ENCODE data around the gene OR4D2. TPM values are rescaled to one million over a fixed set of nuclear protein-coding genes. Genes with fewer than 3 reads are reported as not detected.
A peak's percentile ranks its signal among the peaks of the same experiment; 100 is the strongest.

Gene OR4D2
- total and polyA plus RNA-seq, 8 donors = not detected

DNA sequence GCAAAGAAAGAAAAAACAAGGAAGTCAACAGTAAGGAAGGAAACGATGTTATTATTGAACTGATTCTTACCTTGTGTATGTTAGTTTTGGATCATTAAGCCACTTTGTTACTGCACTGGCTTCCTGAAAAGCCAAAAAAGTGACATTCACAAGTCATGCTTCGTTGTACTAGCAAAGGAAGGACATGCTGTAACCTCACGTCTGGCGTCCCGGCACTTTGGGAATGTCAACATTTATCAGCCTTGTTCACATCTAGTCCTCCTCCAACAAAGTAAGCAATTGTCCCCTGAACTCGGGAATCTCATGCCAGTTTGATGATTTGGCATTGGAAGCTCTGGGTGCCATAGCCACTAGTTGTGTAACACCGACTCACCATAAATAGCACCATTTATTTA, 53.0 kb downstream of the OR4D2 start:
- H3K9me3 ChIP-seq = no peaks in the 10 kb centered on the region
- 31 to 35% methylated on average over 7 of the region's 7 CpGs for WGBS, 2 donors
- ATAC-seq = peak in 3 of 4 donors; percentile 2 to 5 (median 2)
- H3K4me1 ChIP-seq = peaks cover 0 to 6% (median 5%) of the 10 kb centered on the region in 3 donors
- intact Hi-C loops (cut with DNase I) = no loop called here
- peak overlapping the region in 3 of 4 donors; percentile 29 to 77 (median 69) for H3K27ac ChIP-seq
- no peak for FAIRE-seq
- peak overlapping the region; percentile 57 to 80 (median 64) for H3K4me3 ChIP-seq
- H3K27me3 ChIP-seq = no peaks in the 10 kb centered on the region
- DNase-seq = no peak
- TF ChIP-seq, protein P1, sequence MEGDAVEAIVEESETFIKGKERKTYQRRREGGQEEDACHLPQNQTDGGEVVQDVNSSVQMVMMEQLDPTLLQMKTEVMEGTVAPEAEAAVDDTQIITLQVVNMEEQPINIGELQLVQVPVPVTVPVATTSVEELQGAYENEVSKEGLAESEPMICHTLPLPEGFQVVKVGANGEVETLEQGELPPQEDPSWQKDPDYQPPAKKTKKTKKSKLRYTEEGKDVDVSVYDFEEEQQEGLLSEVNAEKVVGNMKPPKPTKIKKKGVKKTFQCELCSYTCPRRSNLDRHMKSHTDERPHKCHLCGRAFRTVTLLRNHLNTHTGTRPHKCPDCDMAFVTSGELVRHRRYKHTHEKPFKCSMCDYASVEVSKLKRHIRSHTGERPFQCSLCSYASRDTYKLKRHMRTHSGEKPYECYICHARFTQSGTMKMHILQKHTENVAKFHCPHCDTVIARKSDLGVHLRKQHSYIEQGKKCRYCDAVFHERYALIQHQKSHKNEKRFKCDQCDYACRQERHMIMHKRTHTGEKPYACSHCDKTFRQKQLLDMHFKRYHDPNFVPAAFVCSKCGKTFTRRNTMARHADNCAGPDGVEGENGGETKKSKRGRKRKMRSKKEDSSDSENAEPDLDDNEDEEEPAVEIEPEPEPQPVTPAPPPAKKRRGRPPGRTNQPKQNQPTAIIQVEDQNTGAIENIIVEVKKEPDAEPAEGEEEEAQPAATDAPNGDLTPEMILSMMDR (IDR thresholded peaks at IDR 0.05) = no peak
- H3K36me3 ChIP-seq = no peaks in the 10 kb centered on the region

Other genes starting within 250 kb of the OR4D2 start
- gene CUEDC1, start 211.6 kb upstream of the OR4D2 start, total RNA-seq = 10 to 100 TPM; 16.5 to 22.5 (median 21.2) TPM
- gene CUEDC1, start 211.6 kb upstream of the OR4D2 start, polyA plus RNA-seq = 10 to 100 TPM; 26.4 to 30.4 TPM
- gene VEZF1, start 178.7 kb upstream of the OR4D2 start, total RNA-seq = 10 to 100 TPM; 20.1 to 41.6 (median 25.8) TPM
- 10 to 100 TPM; 11.7 to 21.0 TPM for gene VEZF1, start 178.7 kb upstream of the OR4D2 start, polyA plus RNA-seq
- gene SRSF1, start 159.7 kb upstream of the OR4D2 start, total RNA-seq = 10 to 100 TPM; 37.5 to 95.2 (median 77.0) TPM
- 10 to 100 TPM; 39.8 to 58.8 TPM for gene SRSF1, start 159.7 kb upstream of the OR4D2 start, polyA plus RNA-seq
- gene DYNLL2, start 83.6 kb upstream of the OR4D2 start, total RNA-seq = 10 to 100 TPM; 10.7 to 17.9 (median 12.5) TPM
- 10 to 100 TPM; 13.8 to 20.5 TPM for gene DYNLL2, start 83.6 kb upstream of the OR4D2 start, polyA plus RNA-seq
- not detected for gene OR4D1, start 18.6 kb upstream of the OR4D2 start, total RNA-seq
- gene OR4D1, start 18.6 kb upstream of the OR4D2 start, polyA plus RNA-seq = not detected
- not detected for gene EPX, start 25.7 kb downstream of the OR4D2 start, total RNA-seq
- gene EPX, start 25.7 kb downstream of the OR4D2 start, polyA plus RNA-seq = not detected
- gene MKS1, start 52.3 kb downstream of the OR4D2 start, total RNA-seq = 10 to 100 TPM in 2 of 6 donors, 1 to 10 TPM in 4; 5.8 to 16.0 (median 7.3) TPM
- 10 to 100 TPM; 12.7 to 16.1 TPM for gene MKS1, start 52.3 kb downstream of the OR4D2 start, polyA plus RNA-seq
- gene LPO, start 71.6 kb downstream of the OR4D2 start, total RNA-seq = not detected
- under 1 TPM; 0.08 to 0.23 TPM for gene LPO, start 71.6 kb downstream of the OR4D2 start, polyA plus RNA-seq
- under 1 TPM; 0.03 to 0.28 (median 0.09) TPM for gene MPO, start 114.0 kb downstream of the OR4D2 start, total RNA-seq
- gene MPO, start 114.0 kb downstream of the OR4D2 start, polyA plus RNA-seq = under 1 TPM in 1 of 2 donors, not detected in 1; 0.19 TPM
- gene TSPOAP1, start 161.8 kb downstream of the OR4D2 start, total RNA-seq = 10 to 100 TPM in 4 of 6 donors, 1 to 10 TPM in 2; 7.0 to 19.6 (median 12.9) TPM
- 10 to 100 TPM; 56.7 to 90.2 TPM for gene TSPOAP1, start 161.8 kb downstream of the OR4D2 start, polyA plus RNA-seq
- gene SUPT4H1, start 185.2 kb downstream of the OR4D2 start, total RNA-seq = 10 to 100 TPM; 14.1 to 43.7 (median 26.5) TPM
- gene SUPT4H1, start 185.2 kb downstream of the OR4D2 start, polyA plus RNA-seq = 10 to 100 TPM; 23.3 to 42.3 TPM